Astrocyte (in vitro differentiated cells and primary cell): ENCODE results near the gene ANK3. TPM values are rescaled to one million over a fixed set of nuclear protein-coding genes. Genes with fewer than 3 reads are reported as not detected.

Experiments used
- DNase-seq: peaks from one replicate; pipeline ENCODE4 v3.0.0-alpha.2; 2010; ENCODE audit warnings: low read depth
- FAIRE-seq: peaks from 2 replicates; lab custom pipeline; 2011; peaks lifted over from hg19 to GRCh38; lab: Jason Lieb, UNC
- H2AFZ ChIP-seq: 2 replicates; pipeline ENCODE4 v1.6.0; 2012; ENCODE audit warnings: low read depth, low read length, inconsistent platforms
- H3K27ac ChIP-seq: 2 replicates; pipeline ENCODE4 v1.5.1; 2011; ENCODE audit warnings: low read depth, low read length, inconsistent platforms
- H3K27me3 ChIP-seq: 2 replicates; pipeline ENCODE4 v1.6.0; 2011; ENCODE audit warnings: low read length, inconsistent platforms; ENCODE audit not compliant: insufficient read depth
- H3K36me3 ChIP-seq: 2 replicates; pipeline ENCODE4 v1.5.1; 2011; ENCODE audit warnings: low read length, inconsistent platforms; ENCODE audit not compliant: insufficient read depth
- H3K4me1 ChIP-seq: 2 replicates; pipeline ENCODE4 v1.5.1; 2011; ENCODE audit warnings: low read length, inconsistent platforms; ENCODE audit not compliant: insufficient read depth
- H3K4me2 ChIP-seq: 2 replicates; pipeline ENCODE4 v1.6.0; 2012; ENCODE audit warnings: low read length, inconsistent platforms
- H3K4me3 ChIP-seq: 2 replicates; pipeline ENCODE4 v1.5.1; 2011; ENCODE audit warnings: low read depth, mild to moderate bottlenecking, low read length, inconsistent platforms; ENCODE audit not compliant: insufficient read depth
- H3K79me2 ChIP-seq: 2 replicates; pipeline ENCODE4 v1.6.0; 2012; ENCODE audit warnings: mild to moderate bottlenecking, low read length, inconsistent platforms; ENCODE audit not compliant: insufficient read depth
- H3K9ac ChIP-seq: 2 replicates; pipeline ENCODE4 v1.6.0; 2012; ENCODE audit warnings: mild to moderate bottlenecking, low read length, inconsistent platforms
- H3K9me3 ChIP-seq: 2 replicates; pipeline ENCODE4 v1.5.1; 2012; ENCODE audit warnings: low read depth, mild to moderate bottlenecking, low read length, inconsistent platforms; ENCODE audit not compliant: insufficient read depth
- H4K20me1 ChIP-seq: 2 replicates; pipeline ENCODE4 v1.6.0; 2012; ENCODE audit warnings: low read length, inconsistent platforms; ENCODE audit not compliant: insufficient read depth
- H3K27ac Mint-ChIP-seq: one replicate; pipeline ENCODE4 v1.8.0; 2021; ENCODE audit warnings: mild to moderate bottlenecking, mixed read lengths; ENCODE audit not compliant: unreplicated experiment
- H3K27me3 Mint-ChIP-seq: one replicate; pipeline ENCODE4 v1.8.0; 2021; ENCODE audit warnings: low read depth, mixed read lengths; ENCODE audit not compliant: unreplicated experiment
- H3K36me3 Mint-ChIP-seq: one replicate; pipeline ENCODE4 v1.8.0; 2021; ENCODE audit warnings: low read depth, mixed read lengths; ENCODE audit not compliant: unreplicated experiment
- H3K4me1 Mint-ChIP-seq: one replicate; pipeline ENCODE4 v1.8.0; 2021; ENCODE audit warnings: low read depth, mixed read lengths; ENCODE audit not compliant: unreplicated experiment
- H3K4me3 Mint-ChIP-seq: one replicate; pipeline ENCODE4 v1.8.0; 2021; ENCODE audit warnings: mild to moderate bottlenecking, moderate library complexity, mixed read lengths; ENCODE audit not compliant: unreplicated experiment
- H3K9me3 Mint-ChIP-seq: one replicate; pipeline ENCODE4 v1.8.0; 2021; ENCODE audit warnings: mild to moderate bottlenecking, mixed read lengths; ENCODE audit not compliant: unreplicated experiment
- EZH2 ChIP-seq: IDR thresholded peaks from 2 replicates; pipeline ENCODE4 v1.6.1; 2012; ENCODE audit warnings: mild to moderate bottlenecking, low read length, inconsistent platforms; ENCODE audit not compliant: insufficient read depth
- total RNA-seq: library from RNA; stranded (reverse); gene quantifications from 2 replicates; pipeline ENCODE4 v1.2.1, GENCODE V29; 2021
- TF ChIP-seq, protein P1 (sequence below): IDR thresholded peaks from 2 replicates; pipeline ENCODE4 v1.5.1; 2011; ENCODE audit warnings: low read depth, mild to moderate bottlenecking, inconsistent platforms, low read length, moderate library complexity; ENCODE audit not compliant: insufficient read depth

ANK3 gene
- total RNA-seq, 1 donor from 2014 or later, result 21.1 TPM

DNA sequence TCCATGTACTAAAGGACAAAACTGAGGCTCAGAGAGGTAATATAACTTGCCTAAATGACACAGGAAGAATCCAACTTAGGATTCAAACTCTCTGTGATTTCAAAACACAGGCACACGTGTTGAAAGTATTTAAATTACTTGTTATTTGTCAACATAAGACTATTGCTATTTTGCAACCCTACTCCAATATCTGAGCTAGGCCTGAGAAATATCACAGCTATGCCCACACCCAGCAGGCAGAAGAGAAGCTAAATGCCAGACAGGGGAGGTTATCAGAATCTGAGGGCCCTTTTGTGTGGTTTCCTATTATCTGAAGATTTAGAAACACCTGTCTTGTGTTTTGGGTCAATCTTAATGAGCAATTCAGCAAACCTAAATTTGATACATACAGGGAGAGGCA, 204.3 kb downstream of the ANK3 start:
- no peak overlapping the region for H3K4me3 ChIP-seq
- FAIRE-seq, result no peak

GRCh38 chr10:60182691-60183090, 207.0 kb downstream of the ANK3 start:
- Histone ChIP-seq H3K4me2 (peak overlapping the region; percentile 8), H3K9ac (no peak overlapping the region), H3K36me3 (no peaks in the 10 kb centered on the region), H3K27me3 (no peaks in the 10 kb centered on the region), H4K20me1 (no peaks in the 10 kb centered on the region), H3K27ac (peak overlapping the region; percentile 13), H3K4me1 (peaks cover 3% of the 10 kb centered on the region), H3K9me3 (no peaks in the 10 kb centered on the region), H2AFZ (peak overlapping the region; percentile 3), H3K4me3 (no peak overlapping the region), H3K79me2 (no peaks in the 10 kb centered on the region)
- TF ChIP-seq EZH2, result no peak
- TF ChIP-seq, protein P1, sequence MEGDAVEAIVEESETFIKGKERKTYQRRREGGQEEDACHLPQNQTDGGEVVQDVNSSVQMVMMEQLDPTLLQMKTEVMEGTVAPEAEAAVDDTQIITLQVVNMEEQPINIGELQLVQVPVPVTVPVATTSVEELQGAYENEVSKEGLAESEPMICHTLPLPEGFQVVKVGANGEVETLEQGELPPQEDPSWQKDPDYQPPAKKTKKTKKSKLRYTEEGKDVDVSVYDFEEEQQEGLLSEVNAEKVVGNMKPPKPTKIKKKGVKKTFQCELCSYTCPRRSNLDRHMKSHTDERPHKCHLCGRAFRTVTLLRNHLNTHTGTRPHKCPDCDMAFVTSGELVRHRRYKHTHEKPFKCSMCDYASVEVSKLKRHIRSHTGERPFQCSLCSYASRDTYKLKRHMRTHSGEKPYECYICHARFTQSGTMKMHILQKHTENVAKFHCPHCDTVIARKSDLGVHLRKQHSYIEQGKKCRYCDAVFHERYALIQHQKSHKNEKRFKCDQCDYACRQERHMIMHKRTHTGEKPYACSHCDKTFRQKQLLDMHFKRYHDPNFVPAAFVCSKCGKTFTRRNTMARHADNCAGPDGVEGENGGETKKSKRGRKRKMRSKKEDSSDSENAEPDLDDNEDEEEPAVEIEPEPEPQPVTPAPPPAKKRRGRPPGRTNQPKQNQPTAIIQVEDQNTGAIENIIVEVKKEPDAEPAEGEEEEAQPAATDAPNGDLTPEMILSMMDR, result no peak
- Mint-ChIP-seq H3K4me3 (no peak overlapping the region), H3K4me1 (peaks cover 3% of the 10 kb centered on the region), H3K9me3 (no peaks in the 10 kb centered on the region), H3K27ac (peak overlapping the region; percentile 24), H3K36me3 (peaks cover 3% of the 10 kb centered on the region), H3K27me3 (no peaks in the 10 kb centered on the region)
- DNase-seq (peak; percentile 57), FAIRE-seq (no peak)

More for the DNA sequence above, 204.3 kb downstream of the ANK3 start:
- no peak overlapping the region for H3K27ac Mint-ChIP-seq
- H3K4me3 Mint-ChIP-seq, result no peak overlapping the region
- Histone ChIP-seq H3K79me2 (no peaks in the 10 kb centered on the region), H3K4me1 (peaks cover 3% of the 10 kb centered on the region), H3K36me3 (no peaks in the 10 kb centered on the region), H2AFZ (no peak overlapping the region), H3K9me3 (no peaks in the 10 kb centered on the region), H3K27ac (no peak overlapping the region), H3K27me3 (no peaks in the 10 kb centered on the region), H4K20me1 (no peaks in the 10 kb centered on the region), H3K9ac (no peak overlapping the region), H3K4me2 (no peak overlapping the region)
- H3K27me3 Mint-ChIP-seq, result no peaks in the 10 kb centered on the region
- peaks cover 3% of the 10 kb centered on the region for H3K36me3 Mint-ChIP-seq
- no peaks in the 10 kb centered on the region for H3K9me3 Mint-ChIP-seq
- TF ChIP-seq EZH2, result no peak
- TF ChIP-seq, protein P1, result no peak
- DNase-seq, result no peak
- H3K4me1 Mint-ChIP-seq, result peaks cover 3% of the 10 kb centered on the region

DNA sequence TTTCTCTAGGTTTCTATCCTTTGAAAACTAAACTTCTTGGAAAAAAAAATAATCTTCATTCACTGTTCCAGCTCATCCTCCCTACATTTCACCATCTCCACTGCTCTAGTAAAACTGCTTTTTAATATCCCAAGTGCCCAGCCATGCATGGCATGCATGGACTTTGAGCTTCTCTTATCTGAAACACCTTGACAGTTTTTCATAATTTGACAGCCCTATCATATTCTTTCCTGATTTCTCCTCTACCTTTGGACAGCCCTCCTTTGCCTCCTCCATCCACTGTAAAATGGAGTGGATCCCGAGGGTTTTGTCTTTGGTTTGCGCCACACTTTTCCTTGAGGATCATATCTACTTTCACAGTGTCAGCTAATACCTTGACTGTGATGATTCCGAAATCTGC, 212.8 kb downstream of the ANK3 start:
- H3K9me3 ChIP-seq, result no peaks in the 10 kb centered on the region
- TF ChIP-seq, protein P1, result no peak
- TF ChIP-seq EZH2, result no peak
- no peaks in the 10 kb centered on the region for H3K27me3 ChIP-seq
- H3K36me3 ChIP-seq, result peaks cover 2% of the 10 kb centered on the region
- no peak overlapping the region for H3K27ac ChIP-seq
- no peak overlapping the region for H3K4me2 ChIP-seq
- H2AFZ ChIP-seq, result no peak overlapping the region
- no peak overlapping the region for H3K4me3 ChIP-seq
- Mint-ChIP-seq H3K27me3 (no peaks in the 10 kb centered on the region), H3K9me3 (no peaks in the 10 kb centered on the region), H3K4me1 (no peaks in the 10 kb centered on the region), H3K36me3 (no peaks in the 10 kb centered on the region), H3K4me3 (no peak overlapping the region), H3K27ac (no peak overlapping the region)
- H3K9ac ChIP-seq, result no peak overlapping the region
- no peaks in the 10 kb centered on the region for H3K79me2 ChIP-seq
- FAIRE-seq, result no peak
- H3K4me1 ChIP-seq, result no peaks in the 10 kb centered on the region
- no peak for DNase-seq
- no peaks in the 10 kb centered on the region for H4K20me1 ChIP-seq
